Thyroid gland (tissue), 4 donors: Measurements from ENCODE around the gene INHBE.

Experiments used
- CTCF ChIP-seq, 6 experiments: fragments of 200-600 bp in 3 of 6; fragments of 450-650 bp in 3 of 6; sonication (generic) in 3 of 6; IDR thresholded peaks; one replicate each; pipeline ENCODE4 v1.5.1; 2016 to 2019; ENCODE audit warnings: antibody characterized with exemption in 6 of 6, mild to moderate bottlenecking in 2 of 6, inconsistent platforms in 1 of 6, moderate library complexity in 1 of 6
- POLR2A ChIP-seq, 2 donors: fragments of 450-650 bp; IDR thresholded peaks; one replicate each; pipeline ENCODE4 v1.6.1; 2017; ENCODE audit warnings: antibody characterized with exemption in 2 of 2, mild to moderate bottlenecking in 2 of 2, moderate library complexity in 1 of 2

DNA sequence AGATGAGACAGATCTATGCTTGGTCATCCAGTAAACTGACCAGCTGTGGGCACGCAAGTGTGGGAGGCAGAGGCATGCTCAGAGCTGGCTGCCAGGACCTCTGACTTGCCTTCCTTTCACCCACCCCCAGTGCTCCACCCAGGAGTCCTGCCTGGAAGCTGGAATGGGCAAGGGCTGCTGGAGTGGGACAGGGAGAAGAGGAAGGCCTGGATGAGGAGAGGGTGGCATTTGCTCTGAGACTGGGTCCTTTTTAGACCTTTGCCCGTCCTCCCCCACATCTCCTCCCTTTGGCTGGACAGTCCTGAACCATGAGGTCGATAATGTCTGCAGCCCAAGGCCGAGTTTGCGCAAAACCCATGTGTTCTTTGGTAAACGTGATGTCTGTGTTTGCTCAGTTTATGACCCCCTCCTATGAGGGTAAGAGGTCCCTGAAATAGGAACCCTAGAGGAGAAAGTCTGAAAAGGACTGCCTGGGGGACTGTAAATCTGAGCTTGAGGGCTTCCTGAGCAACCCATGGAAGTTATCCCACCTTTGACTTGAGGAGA lies 3.8 kb upstream of the INHBE start:
- TF ChIP-seq CTCF (IDR thresholded peaks at IDR 0.05) (no peak), POLR2A (IDR thresholded peaks at IDR 0.05) (no peak)
